NT2/D1 (cell line): ENCODE results near the gene GJD3.
"Not testable (repeated sequence)": the region's sequence is repeated elsewhere in the genome, so short reads cannot be mapped to it uniquely, and the experiment has no call there.

Experiments used
- DNase-seq: peaks from one replicate; pipeline ENCODE4 v3.0.0-alpha.2; 2011; ENCODE audit warnings: low read depth, low spot score
- H3K27me3 ChIP-seq: 2 replicates; pipeline ENCODE4 v1.6.0; 2011; ENCODE audit warnings: mild to moderate bottlenecking; ENCODE audit not compliant: insufficient read length, insufficient read depth
- H3K36me3 ChIP-seq: 2 replicates; pipeline ENCODE4 v1.6.1; 2011; ENCODE audit warnings: mild to moderate bottlenecking, low read length, mixed read lengths; ENCODE audit not compliant: insufficient read depth, insufficient read length
- H3K4me1 ChIP-seq: 2 replicates; pipeline ENCODE4 v1.5.1; 2011; ENCODE audit not compliant: insufficient read depth, insufficient read length
- H3K4me3 ChIP-seq: 2 replicates; pipeline ENCODE4 v1.5.1; 2011; ENCODE audit warnings: low read depth; ENCODE audit not compliant: insufficient read length
- H3K9ac ChIP-seq: 2 replicates; pipeline ENCODE4 v1.6.0; 2011; ENCODE audit warnings: low read depth; ENCODE audit not compliant: insufficient read length
- H3K9me3 ChIP-seq: 2 replicates; pipeline ENCODE4 v1.5.1; 2011; ENCODE audit warnings: mild to moderate bottlenecking, low read length; ENCODE audit not compliant: insufficient read depth
- SUZ12 ChIP-seq: IDR thresholded peaks from 2 replicates; pipeline ENCODE4 v1.6.1; 2011; ENCODE audit not compliant: insufficient read length, insufficient read depth; ENCODE audit errors: extremely low read depth
- YY1 ChIP-seq: IDR thresholded peaks from 2 replicates; pipeline ENCODE4 v1.6.1; 2011; ENCODE audit not compliant: insufficient read length, insufficient read depth
- ZNF274 ChIP-seq: IDR thresholded peaks from 2 replicates; pipeline ENCODE4 v1.6.1; 2011; ENCODE audit warnings: mild to moderate bottlenecking, low read depth, low read length

The GJD3 gene

GRCh38 chr17:40402668-40403067, 38.1 kb upstream of the GJD3 start:
- Histone ChIP-seq H3K4me1 (no peaks in the 10 kb centered on the region), H3K4me3 (no peak overlapping the region), H3K9me3 (no peaks in the 10 kb centered on the region), H3K36me3 (peaks cover 96% of the 10 kb centered on the region), H3K9ac (no peak overlapping the region), H3K27me3 (no peaks in the 10 kb centered on the region)
- no peak for DNase-seq
- TF ChIP-seq ZNF274 (no peak), SUZ12 (no peak), YY1 (no peak)

DNA sequence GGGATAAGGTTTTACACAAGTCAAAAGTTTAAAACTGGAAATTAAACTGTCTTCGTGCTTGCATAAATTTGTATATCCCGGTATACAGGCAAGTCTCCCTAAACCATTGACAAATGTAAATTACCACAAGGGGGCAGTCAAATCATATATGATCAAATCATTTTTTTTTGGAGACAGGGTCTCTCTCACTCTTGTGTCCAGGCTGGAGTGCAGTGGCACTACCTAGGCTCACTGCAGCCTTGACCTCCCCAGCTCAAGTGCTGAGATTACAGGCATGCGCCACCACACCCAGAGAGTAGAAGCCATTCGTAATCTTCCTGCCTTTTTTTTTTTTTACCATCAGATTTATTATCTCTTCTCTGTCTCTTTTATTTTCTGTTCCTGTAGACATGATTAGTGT, 34.6 kb upstream of the GJD3 start:
- DNase-seq, result no peak
- H3K36me3 ChIP-seq, result peaks cover 97% of the 10 kb centered on the region

DNA sequence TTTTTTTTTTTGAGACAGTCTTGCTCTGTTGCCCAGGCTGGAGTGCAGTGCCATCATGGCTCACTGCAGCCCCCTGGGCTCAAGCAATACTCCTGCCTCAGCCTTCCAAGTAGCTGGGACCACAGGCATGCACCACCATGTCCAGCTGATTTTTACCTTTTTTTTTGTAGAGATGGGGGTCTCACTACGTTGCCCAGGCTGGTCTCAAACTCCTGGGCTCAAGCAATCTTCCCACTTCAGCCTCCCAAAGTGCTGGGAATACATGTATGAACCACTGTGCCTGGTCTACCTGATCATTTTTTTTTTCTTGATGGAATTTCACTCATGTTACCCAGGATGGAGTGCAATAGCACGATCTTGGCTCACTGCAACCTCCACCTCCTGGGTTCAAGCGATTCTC, 22.0 kb upstream of the GJD3 start:
- H3K36me3 ChIP-seq, result peaks cover 45% of the 10 kb centered on the region
- not testable (repeated sequence) for H3K4me3 ChIP-seq, H3K9me3 ChIP-seq, H3K9ac ChIP-seq, H3K4me1 ChIP-seq, H3K27me3 ChIP-seq, DNase-seq

More for the DNA sequence above, 34.6 kb upstream of the GJD3 start:
- Histone ChIP-seq H3K9me3 (no peaks in the 10 kb centered on the region), H3K9ac (no peak overlapping the region), H3K27me3 (no peaks in the 10 kb centered on the region), H3K4me3 (no peak overlapping the region), H3K4me1 (no peaks in the 10 kb centered on the region)
- no peak for TF ChIP-seq ZNF274
- TF ChIP-seq SUZ12, result no peak
- TF ChIP-seq YY1, result no peak

DNA sequence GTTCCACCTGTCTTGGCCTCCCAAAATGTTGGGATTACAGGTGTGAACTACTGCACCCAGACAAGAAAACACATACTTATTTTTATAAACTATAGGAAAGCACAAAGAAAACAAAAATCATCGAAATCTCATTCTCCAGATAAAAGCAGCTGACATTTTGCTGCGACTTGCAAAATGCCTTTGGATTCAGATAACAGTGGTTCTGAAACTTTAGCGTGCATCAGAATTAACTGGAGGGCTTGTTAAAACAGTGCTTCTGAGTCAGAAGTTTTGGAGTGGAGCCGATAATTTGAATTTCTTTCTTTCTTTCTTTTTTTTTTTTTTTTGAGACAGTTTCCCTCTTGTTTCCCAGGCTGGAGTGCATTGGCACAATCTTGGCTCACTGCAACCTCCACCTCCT, 17.7 kb upstream of the GJD3 start:
- no peaks in the 10 kb centered on the region for H3K9me3 ChIP-seq
- H3K9ac ChIP-seq, result no peak overlapping the region
- H3K27me3 ChIP-seq, result no peaks in the 10 kb centered on the region
- peaks cover 3% of the 10 kb centered on the region for H3K36me3 ChIP-seq
- no peak for TF ChIP-seq SUZ12
- TF ChIP-seq ZNF274, result no peak
- no peak for TF ChIP-seq YY1
- DNase-seq, result no peak
- H3K4me3 ChIP-seq, result no peak overlapping the region
- no peaks in the 10 kb centered on the region for H3K4me1 ChIP-seq

GRCh38 chr17:40378966-40379365, 14.4 kb upstream of the GJD3 start:
- Histone ChIP-seq H3K36me3 (no peaks in the 10 kb centered on the region), H3K9ac (no peak overlapping the region), H3K4me1 (no peaks in the 10 kb centered on the region), H3K9me3 (peaks cover 14% of the 10 kb centered on the region; the same call in 1 of the 2 replicates), H3K27me3 (no peaks in the 10 kb centered on the region), H3K4me3 (no peak overlapping the region)
- DNase-seq, result no peak
- TF ChIP-seq YY1 (no peak), ZNF274 (no peak), SUZ12 (no peak)

GRCh38 chr17:40377832-40378231, 13.3 kb upstream of the GJD3 start:
- no peak overlapping the region for H3K9ac ChIP-seq
- TF ChIP-seq YY1, result no peak
- no peak for TF ChIP-seq SUZ12
- TF ChIP-seq ZNF274, result no peak
- no peaks in the 10 kb centered on the region for H3K36me3 ChIP-seq
- no peaks in the 10 kb centered on the region for H3K4me1 ChIP-seq
- peaks cover 14% of the 10 kb centered on the region; the same call in 1 of the 2 replicates for H3K9me3 ChIP-seq
- H3K27me3 ChIP-seq, result no peaks in the 10 kb centered on the region
- no peak overlapping the region for H3K4me3 ChIP-seq
- DNase-seq, result no peak

GRCh38 chr17:40376541-40376940, 12.0 kb upstream of the GJD3 start:
- not testable (repeated sequence) for H3K4me3 ChIP-seq, H3K27me3 ChIP-seq, H3K4me1 ChIP-seq, DNase-seq, H3K9ac ChIP-seq, H3K36me3 ChIP-seq
- peaks cover 14% of the 10 kb centered on the region; the same call in 1 of the 2 replicates for H3K9me3 ChIP-seq

DNA sequence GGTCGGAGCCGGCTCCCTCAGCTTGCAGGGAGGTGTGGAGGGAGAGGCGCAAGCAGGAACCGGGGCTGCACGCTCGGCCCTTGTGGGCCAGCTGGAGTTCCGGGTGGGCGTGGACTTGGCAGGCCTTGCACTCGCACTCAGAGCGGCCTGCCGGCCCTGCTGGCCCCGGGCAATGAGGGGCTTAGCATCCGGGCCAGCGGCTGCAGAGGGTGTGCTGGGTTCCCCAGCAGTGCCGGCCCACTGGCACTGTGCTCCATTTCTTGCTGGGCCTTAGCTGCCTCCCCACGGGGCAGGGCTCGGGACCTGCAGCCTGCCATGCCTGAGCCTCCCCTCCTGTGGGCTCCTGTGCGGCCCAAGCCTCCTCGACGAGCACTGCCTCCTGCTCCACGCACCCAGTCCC, 11.2 kb upstream of the GJD3 start:
- DNase-seq, H3K4me3 ChIP-seq, H3K36me3 ChIP-seq, H3K9ac ChIP-seq, H3K27me3 ChIP-seq, H3K4me1 ChIP-seq: not testable (repeated sequence)
- H3K9me3 ChIP-seq, result peaks cover 14% of the 10 kb centered on the region; the same call in 1 of the 2 replicates
